GM18870 (cell line): ENCODE results near the gene SYS1.
"Not testable (repeated sequence)": the region's sequence is repeated elsewhere in the genome, so short reads cannot be mapped to it uniquely, and the experiment has no call there.

Experiments used
- ATAC-seq: cut with Tn5 transposase; IDR thresholded peaks from one replicate; pipeline ENCODE4 v1.9.1; 2021; ENCODE audit warnings: moderate library complexity; ENCODE audit not compliant: unreplicated experiment

SYS1 gene

GRCh38 chr20:45339799-45340198 is 23.2 kb upstream of the SYS1 start:
- no peak for ATAC-seq

- ATAC-seq: no peak
Measured at GRCh38 chr20:45340236-45340847, 22.6 kb upstream of the SYS1 start.

- no peak for ATAC-seq
Measured at GRCh38 chr20:45340951-45341350, 22.0 kb upstream of the SYS1 start.

GRCh38 chr20:45341579-45341938 is 21.4 kb upstream of the SYS1 start:
- ATAC-seq: no peak

GRCh38 chr20:45341939-45342854 is 20.8 kb upstream of the SYS1 start:
- ATAC-seq: no peak

- no peak for ATAC-seq
Measured at GRCh38 chr20:45342855-45343531, 20.0 kb upstream of the SYS1 start.

- ATAC-seq: no peak
Measured at GRCh38 chr20:45343532-45344167, 19.3 kb upstream of the SYS1 start.

- no peak for ATAC-seq
Measured at GRCh38 chr20:45344168-45344860, 18.6 kb upstream of the SYS1 start.

GRCh38 chr20:45345104-45345936 is 17.6 kb upstream of the SYS1 start:
- ATAC-seq: no peak

GRCh38 chr20:45346291-45346718 is 16.7 kb upstream of the SYS1 start:
- ATAC-seq: no peak

- no peak for ATAC-seq
Measured at GRCh38 chr20:45346851-45347250, 16.1 kb upstream of the SYS1 start.

- ATAC-seq: no peak
Measured at GRCh38 chr20:45347297-45347935, 15.5 kb upstream of the SYS1 start.

- no peak for ATAC-seq
Measured at GRCh38 chr20:45347936-45348778, 14.8 kb upstream of the SYS1 start, which contains the start of gene SDC4. SDC4 (minus strand) TSS chr20:45348424; CDS start chr20:45348384, 40 bp downstream.

GRCh38 chr20:45350217-45350616 is 12.7 kb upstream of the SYS1 start:
- no peak for ATAC-seq

- ATAC-seq: not testable (repeated sequence)
Measured at GRCh38 chr20:45350795-45351194, 12.2 kb upstream of the SYS1 start.

- no peak for ATAC-seq
Measured at GRCh38 chr20:45352729-45353128, 10.2 kb upstream of the SYS1 start.

- no peak for ATAC-seq
Measured at GRCh38 chr20:45353746-45354145, 9.2 kb upstream of the SYS1 start.
